Panc1 (cell line): ENCODE results near the gene RIF1. TPM values are rescaled to one million over a fixed set of nuclear protein-coding genes. Genes with fewer than 3 reads are reported as not detected.

Experiments
- ATAC-seq: fragments of 200-7000 bp; cut with Tn5 transposase; 2 replicates; pipeline ENCODE4 v1.9.1; 2020; ENCODE audit warnings: mild to moderate bottlenecking, moderate library complexity
- BruUV-seq: library from RNA; stranded (reverse); fragments of 400-500 nt; replicated peaks from 2 replicates; lab custom pipeline; 2021; lab: Mats Ljungman, UMichigan
- CTCF ChIA-PET: fragments of 300-600 bp; sonication (Branson Sonifier 250); formaldehyde crosslinking; loops from one replicate; lab custom pipeline; 2022; ENCODE audit warnings: antibody characterized with exemption; lab: Charles Lee
- POLR2A ChIA-PET: fragments of 300-600 bp; sonication (Branson Sonifier 250); formaldehyde crosslinking; loops from one replicate; lab custom pipeline; 2022; ENCODE audit warnings: antibody characterized with exemption; lab: Charles Lee
- DNase-seq: peaks from one replicate; pipeline ENCODE4 v3.0.0-alpha.2; 2010; ENCODE audit warnings: low read depth, low spot score
- H3K27ac ChIP-seq: 2 replicates; pipeline ENCODE4 v1.5.1; 2011; ENCODE audit warnings: mild to moderate bottlenecking, low read length, inconsistent platforms
- H3K27me3 ChIP-seq: fragments of 200-500 bp; sonication (Bioruptor generic); 2 replicates; pipeline ENCODE4 v1.6.0; 2014; ENCODE audit warnings: low read length, inconsistent platforms; ENCODE audit not compliant: control insufficient read depth, insufficient read depth
- H3K36me3 ChIP-seq: fragments of 200-500 bp; sonication (Bioruptor generic); 2 replicates; pipeline ENCODE4 v1.5.1; 2014; ENCODE audit warnings: inconsistent platforms, mild to moderate bottlenecking, low read length, moderate library complexity; ENCODE audit not compliant: control insufficient read depth, insufficient read depth
- H3K4me1 ChIP-seq: 2 replicates; pipeline ENCODE4 v1.5.1; 2011; ENCODE audit warnings: inconsistent platforms, mild to moderate bottlenecking, low read length, moderate library complexity; ENCODE audit not compliant: control insufficient read depth, insufficient read depth
- H3K4me3 ChIP-seq, 2 experiments: 2 replicates each; pipeline ENCODE4 v1.5.1; 2011 to 2012; ENCODE audit warnings: low read depth in 2 of 2, low read length in 2 of 2, mild to moderate bottlenecking in 2 of 2, inconsistent platforms in 1 of 2, moderate library complexity in 1 of 2
- H3K9me3 ChIP-seq: fragments of 200-500 bp; sonication (Bioruptor generic); 2 replicates; pipeline ENCODE4 v1.5.1; 2014; ENCODE audit warnings: low read depth, mild to moderate bottlenecking, inconsistent platforms, low read length, moderate library complexity; ENCODE audit not compliant: control insufficient read depth, insufficient read depth
- CTCF ChIP-seq: fragments of 450-650 bp; IDR thresholded peaks from 2 replicates; pipeline ENCODE4 v1.5.1; 2017; ENCODE audit warnings: mild to moderate bottlenecking
- POLR2AphosphoS5 ChIP-seq: IDR thresholded peaks from 2 replicates; pipeline ENCODE4 v1.6.1; 2012; ENCODE audit warnings: mild to moderate bottlenecking, low read depth, low read length, moderate library complexity
- REST ChIP-seq, 2 experiments: IDR thresholded peaks; 2 replicates each; pipeline ENCODE4 v1.6.1; 2011 to 2012; ENCODE audit warnings: low read depth in 2 of 2, control low read depth in 1 of 2, low read length in 1 of 2, mild to moderate bottlenecking in 1 of 2, moderate library complexity in 1 of 2; ENCODE audit not compliant: insufficient read depth in 1 of 2
- SIN3A ChIP-seq: IDR thresholded peaks from 2 replicates; pipeline ENCODE4 v1.6.1; 2012; ENCODE audit warnings: low read depth, mild to moderate bottlenecking, low read length, moderate library complexity, borderline replicate concordance; ENCODE audit not compliant: insufficient read depth
- TCF7L2 ChIP-seq: IDR thresholded peaks from 2 replicates; pipeline ENCODE4 v1.6.1; 2011; ENCODE audit warnings: mild to moderate bottlenecking, low read depth, low read length, inconsistent platforms
- in situ Hi-C: cut with HindIII; loops from 2 replicates; pipeline ENCODE4 v1.10.0; 2016; ENCODE audit warnings: low sequenced_read_pairs, low pct_unique_long_range_greater_than_20kb
- intact Hi-C: fragments of 100-400 bp; cut with micrococcal nuclease; formaldehyde crosslinking; loops from one replicate; pipeline ENCODE4 v1.10.0; 2022; ENCODE audit not compliant: unreplicated experiment
- total RNA-seq: library from RNA; stranded (reverse); gene quantifications from one replicate; pipeline ENCODE4 v1.2.1, GENCODE V29; 2021; ENCODE audit not compliant: unreplicated experiment

The RIF1 gene
- total RNA-seq, 1 experiment from 2014 or later: 57.7 TPM

GRCh38 chr2:151380580-151381235 lies 29.0 kb upstream of the RIF1 start:
- no peak for TF ChIP-seq REST (IDR thresholded peaks at IDR 0.05; ENCODE audit: insufficient read depth in 1 of 2, low read depth in 2 of 2, low read length in 1 of 2)
- TF ChIP-seq TCF7L2: no peak
- TF ChIP-seq POLR2AphosphoS5: no peak
- no peak for TF ChIP-seq CTCF
- TF ChIP-seq SIN3A: no peak
- Histone ChIP-seq H3K27me3 (no peaks in the 10 kb centered on the region), H3K36me3 (no peaks in the 10 kb centered on the region), H3K4me1 (no peaks in the 10 kb centered on the region), H3K4me3 (no peak overlapping the region), H3K9me3 (no peaks in the 10 kb centered on the region), H3K27ac (no peak overlapping the region)
- in situ Hi-C loops (no loop called here), intact Hi-C loops (no loop called here)
- ChIA-PET POLR2A (no interaction called here), CTCF (no interaction called here)
- ATAC-seq (no peak), DNase-seq (no peak)
- no TSS peak for BruUV-seq

- ChIA-PET POLR2A (no interaction called here), CTCF (no interaction called here)
- H3K4me3 ChIP-seq: no peak overlapping the region
- H3K27me3 ChIP-seq: no peaks in the 10 kb centered on the region
- no peak for DNase-seq
- H3K27ac ChIP-seq: no peak overlapping the region
- no peak for ATAC-seq
- TF ChIP-seq CTCF: no peak
- TF ChIP-seq TCF7L2: no peak
- TF ChIP-seq POLR2AphosphoS5: no peak
- TF ChIP-seq REST (IDR thresholded peaks at IDR 0.05; ENCODE audit: insufficient read depth in 1 of 2, low read depth in 2 of 2, low read length in 1 of 2): no peak
- TF ChIP-seq SIN3A: no peak
- no peaks in the 10 kb centered on the region for H3K4me1 ChIP-seq
- no peaks in the 10 kb centered on the region for H3K36me3 ChIP-seq
- H3K9me3 ChIP-seq: no peaks in the 10 kb centered on the region
- intact Hi-C loops: no loop called here
- in situ Hi-C loops: no loop called here
- no TSS peak for BruUV-seq
These were observed 28.4 kb upstream of the RIF1 start for GRCh38 chr2:151381266-151381665.
